GM21576 (cell line): Measurements from ENCODE around the gene FGD3.
"Not testable (repeated sequence)": the region's sequence is repeated elsewhere in the genome, so short reads cannot be mapped to it uniquely, and the experiment has no call there.

Source experiments
- ATAC-seq: cut with Tn5 transposase; IDR thresholded peaks from one replicate; pipeline ENCODE4 v1.9.1; 2021; ENCODE audit warnings: mild to moderate bottlenecking, moderate library complexity; ENCODE audit not compliant: unreplicated experiment

The FGD3 gene

DNA sequence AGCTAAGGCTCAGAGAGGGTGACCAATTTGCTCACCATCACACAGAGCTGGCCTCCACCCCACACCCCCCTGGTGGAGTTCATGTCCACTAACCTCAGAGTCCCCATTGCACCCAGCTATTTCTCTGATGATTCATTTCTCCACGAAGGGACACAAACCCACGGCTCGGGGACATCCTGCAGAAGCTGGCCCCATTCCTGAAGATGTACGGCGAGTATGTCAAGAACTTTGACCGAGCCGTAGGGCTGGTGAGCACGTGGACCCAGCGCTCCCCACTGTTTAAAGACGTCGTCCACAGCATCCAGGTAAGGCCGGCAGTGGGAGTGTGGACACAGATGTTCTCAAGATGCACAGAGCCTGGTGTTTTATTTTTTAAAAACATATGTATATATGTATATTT lies 58.6 kb downstream of the FGD3 start:
- ATAC-seq, result no peak

DNA sequence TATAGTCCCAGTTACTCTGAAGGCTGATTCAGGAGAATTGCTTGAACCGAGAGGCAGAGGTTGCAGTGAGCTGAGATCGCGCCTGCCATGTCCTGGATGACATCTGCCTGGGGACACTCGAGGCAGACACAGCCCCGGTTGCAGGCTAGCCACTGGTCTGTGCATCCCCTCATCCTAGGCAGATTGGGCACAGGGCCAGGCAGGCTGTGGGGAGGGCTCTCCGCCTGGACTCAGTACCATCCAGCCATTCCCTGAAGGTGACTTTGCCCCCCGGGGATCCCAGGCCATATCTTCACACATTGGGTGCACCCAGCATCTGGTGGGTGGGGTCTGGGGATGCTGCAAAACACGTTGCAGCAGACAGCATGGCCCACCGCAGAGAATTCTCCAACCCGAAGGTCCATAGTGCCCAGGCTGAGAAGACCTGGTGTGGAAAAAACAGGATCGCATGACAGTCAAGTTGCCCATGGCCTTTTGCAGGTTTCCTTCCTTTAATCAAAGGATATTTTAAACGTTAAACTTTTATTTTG lies 60.3 kb downstream of the FGD3 start:
- ATAC-seq, result no peak

DNA sequence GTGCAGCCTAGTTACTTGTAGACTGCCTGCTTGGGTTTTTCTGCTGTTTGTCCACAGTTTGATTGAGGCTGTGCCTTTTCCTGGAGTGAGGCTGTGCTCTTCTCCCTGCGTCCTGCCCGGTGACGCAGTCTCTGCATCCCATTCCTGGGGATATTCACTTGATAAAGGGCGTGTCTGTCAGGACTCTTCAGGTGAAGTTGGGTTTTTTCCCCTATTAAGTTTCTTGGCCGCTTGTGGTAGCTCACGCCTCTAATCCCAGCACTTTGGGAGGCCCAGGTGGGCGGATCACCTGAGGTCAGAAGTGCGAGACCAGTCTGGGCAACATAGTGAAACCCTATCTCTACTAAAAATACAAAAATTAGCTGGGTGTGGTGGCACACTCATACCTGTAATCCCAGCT lies 61.1 kb downstream of the FGD3 start:
- no peak for ATAC-seq

DNA sequence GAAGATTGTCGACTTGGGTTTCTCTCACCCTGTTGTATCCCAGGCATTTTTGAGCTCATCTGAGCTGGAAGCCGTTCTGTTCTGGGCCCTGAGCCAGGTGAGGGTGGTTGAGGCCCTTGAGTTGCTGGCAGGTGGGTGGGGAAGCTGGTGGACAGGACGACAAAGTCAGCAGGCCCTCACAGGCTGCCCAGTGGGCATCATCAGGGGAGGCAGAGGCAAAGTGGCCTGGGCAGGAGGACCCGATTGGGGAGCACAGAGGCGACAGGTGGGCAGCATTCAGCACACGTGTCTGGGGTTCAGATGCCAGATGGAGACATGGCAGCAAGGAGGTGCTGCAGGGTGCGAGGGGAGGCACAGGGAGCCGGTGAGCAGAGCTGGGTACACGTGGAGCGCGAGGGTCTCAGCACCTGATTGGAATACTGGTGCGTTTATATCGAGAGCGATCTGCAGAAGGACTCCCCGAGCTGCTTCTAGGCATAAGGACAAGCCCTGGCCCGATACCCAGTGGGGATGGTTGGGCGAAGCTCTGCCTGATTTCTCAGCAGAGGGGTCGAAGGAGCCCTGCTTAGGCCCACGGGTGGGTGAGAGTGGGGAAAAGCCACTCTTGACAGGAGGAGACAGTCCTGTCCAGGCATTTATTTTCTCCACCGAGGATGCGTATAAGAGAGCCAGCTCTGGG lies 62.2 kb downstream of the FGD3 start:
- no peak for ATAC-seq

DNA sequence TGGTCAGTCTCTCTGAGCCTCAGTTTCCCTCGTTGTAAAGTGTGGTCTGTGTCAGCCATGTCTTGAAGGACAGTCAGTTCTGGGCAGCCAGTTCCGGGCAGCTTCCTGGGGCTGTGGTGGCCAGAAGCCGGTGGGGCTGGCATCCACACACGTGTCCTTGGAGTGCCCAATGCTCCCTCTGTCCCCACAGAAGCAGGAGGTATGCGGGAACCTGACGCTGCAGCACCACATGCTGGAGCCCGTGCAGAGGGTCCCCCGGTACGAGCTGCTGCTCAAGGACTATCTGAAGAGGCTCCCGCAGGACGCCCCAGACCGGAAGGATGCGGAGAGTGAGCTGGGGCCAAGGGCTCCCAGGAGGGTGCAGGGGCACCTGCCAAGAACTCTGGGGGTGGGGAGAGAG lies 62.7 kb downstream of the FGD3 start:
- ATAC-seq, result no peak

DNA sequence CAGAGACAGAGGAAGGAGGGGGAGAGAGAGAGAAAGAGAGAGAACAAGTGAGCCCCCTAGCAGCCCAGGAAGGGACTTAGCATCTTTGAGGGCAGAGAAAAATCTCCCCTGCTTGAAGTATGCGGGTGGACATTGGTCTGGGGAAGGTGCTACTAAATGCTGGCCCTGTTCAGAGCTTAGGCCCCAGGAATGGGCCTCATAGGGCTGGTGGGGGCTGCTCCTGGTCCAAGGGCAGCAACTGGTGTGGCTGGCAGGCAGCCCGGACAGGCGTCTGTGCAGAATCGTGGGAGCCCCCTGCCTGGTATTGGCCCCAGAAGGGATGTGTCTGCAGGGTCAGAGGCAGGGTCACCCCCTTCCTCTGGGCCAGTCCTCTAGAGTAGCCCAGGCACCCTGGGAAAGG lies 63.4 kb downstream of the FGD3 start:
- ATAC-seq, result no peak

DNA sequence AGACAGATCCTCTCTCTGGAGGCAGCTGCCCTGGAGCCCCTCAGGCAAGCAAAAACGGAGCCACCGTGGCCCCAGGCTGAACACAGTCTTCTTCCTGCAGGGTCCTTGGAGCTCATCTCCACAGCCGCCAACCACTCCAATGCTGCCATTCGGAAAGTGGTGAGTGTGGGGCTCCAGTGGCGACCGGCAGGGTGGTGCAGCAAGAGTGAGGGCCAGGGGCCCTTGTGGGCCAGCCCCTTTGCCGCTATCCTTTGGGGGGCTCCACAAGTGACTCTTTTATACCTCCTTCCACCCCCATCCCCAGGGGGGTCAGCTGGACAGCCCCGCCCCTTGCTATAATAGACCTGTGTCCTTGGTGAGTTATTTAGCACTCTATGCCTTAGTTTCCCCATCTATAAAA lies 63.8 kb downstream of the FGD3 start:
- ATAC-seq, result no peak

DNA sequence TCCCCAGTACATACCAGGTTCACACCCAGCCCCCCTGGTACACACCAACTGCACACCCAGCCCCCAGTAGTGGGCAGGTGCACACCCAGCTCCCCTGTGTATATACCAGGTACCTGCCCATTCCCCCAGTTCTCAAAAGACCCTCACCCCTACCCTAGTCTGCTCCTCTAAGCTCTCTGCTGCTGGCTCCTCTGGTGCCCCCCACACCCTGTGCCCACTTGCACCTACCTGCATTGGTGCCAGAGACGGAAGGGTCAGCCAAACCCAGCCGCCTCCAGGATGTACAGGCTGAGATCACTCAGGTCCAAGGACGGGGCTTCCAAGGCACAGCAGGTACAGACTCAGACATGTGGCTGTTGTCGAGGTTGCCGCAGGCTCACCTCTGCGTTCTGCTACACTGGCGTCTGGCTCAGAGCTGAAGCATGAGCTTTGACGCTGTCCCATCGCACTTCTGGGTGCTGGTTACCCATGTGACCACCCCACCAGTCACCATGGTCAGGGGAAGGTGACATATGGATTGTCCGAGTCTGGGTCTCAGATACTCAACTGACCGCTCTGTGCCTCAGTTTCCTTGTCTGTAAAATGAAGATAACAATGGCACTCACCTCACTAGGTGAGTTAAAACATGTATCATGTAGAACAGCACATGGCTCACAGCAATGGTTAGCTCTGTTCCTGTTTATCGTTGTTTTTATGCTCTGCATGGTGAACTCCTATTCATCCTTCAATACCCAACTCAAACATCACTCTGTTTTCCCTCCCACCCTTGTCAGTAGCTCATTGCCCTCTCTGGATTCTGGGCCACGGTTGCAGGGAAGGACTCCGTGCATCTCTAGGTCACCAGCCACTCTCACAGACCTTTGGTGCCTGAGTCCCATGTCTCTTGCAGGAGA lies 65.9 kb downstream of the FGD3 start:
- no peak for ATAC-seq

DNA sequence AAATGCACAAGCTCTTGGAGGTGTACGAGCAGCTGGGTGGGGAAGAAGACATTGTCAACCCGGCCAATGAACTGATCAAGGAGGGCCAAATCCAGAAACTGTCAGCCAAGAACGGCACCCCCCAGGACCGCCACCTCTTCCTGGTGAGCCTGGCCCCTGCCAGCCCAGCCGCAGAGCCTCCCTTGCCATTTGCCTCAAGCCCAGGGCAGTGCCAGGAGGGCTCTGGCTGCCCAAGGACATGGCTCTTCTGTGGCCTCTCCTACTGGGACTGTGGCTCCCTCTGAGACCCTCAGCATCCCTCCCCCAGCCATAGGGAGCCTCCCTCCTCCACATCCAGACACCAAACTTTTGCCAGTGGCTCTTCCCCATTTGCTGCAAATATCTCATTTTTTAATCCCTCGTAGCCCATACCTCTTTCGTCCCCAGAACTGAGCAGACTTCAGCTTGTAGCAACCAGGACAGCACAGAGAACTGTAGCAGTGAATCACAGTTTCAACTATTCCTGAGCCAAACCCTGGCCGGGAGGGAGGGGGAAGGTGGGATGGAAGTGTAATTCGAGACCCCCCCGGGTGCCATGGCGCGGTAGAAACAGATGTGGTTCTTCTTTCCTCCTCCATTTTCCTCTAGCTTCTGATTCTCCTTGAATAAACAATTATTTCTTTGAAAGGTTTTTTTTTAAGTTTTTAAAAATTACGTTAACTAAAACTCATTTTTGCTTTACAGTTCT lies 66.7 kb downstream of the FGD3 start:
- no peak for ATAC-seq

DNA sequence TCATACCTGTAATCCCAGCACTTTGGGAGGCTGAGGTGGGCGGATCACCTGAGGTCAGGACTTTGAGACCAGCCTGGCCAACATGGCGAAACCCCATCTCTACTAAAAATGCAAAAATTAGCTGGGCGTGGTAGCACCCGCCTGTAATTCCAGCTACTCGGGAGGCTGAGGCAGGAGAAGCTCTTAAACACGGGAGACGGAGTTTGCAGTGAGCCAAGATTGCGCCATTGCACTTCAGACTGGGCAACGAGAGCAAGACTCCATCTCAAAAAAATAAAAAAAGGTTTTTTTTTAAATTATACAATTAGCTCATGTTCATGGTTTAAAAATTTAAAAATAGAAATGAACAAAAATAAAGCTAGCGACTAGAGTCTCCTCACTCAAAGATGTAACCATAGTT lies 67.9 kb downstream of the FGD3 start:
- not testable (repeated sequence) for ATAC-seq

DNA sequence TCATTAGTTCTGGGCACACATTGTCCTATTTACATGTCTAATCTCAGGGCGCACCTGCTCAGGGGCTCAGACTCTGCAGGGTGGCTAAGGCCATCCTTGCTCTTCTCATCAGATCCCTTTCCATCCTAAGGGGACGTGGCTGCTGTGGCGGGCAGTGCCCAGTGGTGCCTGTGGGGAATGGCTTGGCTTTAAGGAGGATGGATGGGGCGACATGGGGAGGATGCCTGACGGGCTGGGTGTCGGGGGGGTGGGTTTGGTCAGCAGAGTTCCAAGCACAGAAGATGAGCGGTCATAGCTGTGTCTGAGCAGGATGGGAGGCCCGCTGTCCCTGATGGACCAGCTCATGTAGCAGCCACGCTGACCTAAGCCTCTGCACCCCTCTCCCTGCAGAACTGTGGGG lies 70.3 kb downstream of the FGD3 start:
- ATAC-seq, result no peak

DNA sequence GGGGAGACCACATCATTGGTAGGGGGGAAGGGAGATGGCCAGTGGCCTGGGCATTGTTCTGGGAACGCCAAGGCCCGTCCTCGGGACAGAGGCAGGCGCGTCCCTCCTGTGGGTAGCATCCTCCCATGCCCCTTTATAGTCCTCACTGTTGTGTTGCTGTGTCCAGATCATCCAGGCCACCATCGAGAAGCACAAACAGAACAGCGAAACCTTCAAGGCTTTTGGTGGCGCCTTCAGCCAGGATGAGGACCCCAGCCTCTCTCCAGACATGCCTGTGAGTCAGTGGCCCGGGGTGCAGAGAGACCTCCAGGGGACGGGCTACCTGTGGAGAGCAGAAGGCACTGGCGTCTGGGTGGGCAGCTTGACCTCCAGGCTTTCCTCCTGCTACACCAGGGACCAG lies 72.8 kb downstream of the FGD3 start:
- no peak for ATAC-seq

DNA sequence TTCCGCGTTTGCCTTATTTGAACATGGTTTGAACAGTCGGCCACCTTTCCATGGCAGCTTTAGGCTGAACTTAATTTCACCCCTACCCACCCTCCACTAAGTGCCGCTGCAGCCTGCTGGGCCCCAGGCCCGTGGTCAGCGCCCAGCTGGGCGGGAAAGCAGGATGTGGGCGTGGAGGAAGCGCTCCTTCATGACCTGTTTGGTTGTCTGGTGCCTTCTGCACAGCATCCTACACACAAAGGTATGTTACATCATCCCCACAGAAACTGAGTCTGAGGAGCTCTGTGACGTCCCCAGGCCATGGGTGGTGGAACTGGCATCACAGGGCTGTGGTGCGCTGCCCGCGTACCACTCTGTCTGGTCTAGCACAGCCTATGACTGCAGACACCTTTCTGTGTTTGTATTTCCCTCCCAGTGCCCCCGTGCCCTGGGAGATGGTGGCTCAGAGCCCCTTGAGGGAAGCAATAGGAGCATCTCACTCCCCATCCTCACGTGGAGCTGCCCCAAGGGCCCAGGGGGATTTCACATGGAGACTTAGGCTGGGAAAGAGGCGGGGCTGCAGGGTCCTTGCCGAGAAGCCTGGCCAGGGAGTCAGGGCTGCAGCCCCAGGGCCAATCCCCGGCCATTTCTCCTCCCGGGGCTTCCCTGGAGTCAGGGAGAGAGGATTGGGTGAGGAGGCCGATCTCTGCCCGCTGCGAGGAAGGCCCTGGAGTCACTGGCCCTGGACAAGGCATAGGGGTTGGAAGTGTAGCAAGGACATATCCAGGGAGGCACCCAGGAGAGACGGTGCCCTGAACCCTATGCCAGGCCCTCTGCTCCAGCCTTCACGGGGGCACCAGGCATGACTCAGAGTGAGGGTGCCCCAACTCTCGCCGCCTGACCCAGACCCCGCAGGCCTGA lies 73.7 kb downstream of the FGD3 start:
- no peak for ATAC-seq

DNA sequence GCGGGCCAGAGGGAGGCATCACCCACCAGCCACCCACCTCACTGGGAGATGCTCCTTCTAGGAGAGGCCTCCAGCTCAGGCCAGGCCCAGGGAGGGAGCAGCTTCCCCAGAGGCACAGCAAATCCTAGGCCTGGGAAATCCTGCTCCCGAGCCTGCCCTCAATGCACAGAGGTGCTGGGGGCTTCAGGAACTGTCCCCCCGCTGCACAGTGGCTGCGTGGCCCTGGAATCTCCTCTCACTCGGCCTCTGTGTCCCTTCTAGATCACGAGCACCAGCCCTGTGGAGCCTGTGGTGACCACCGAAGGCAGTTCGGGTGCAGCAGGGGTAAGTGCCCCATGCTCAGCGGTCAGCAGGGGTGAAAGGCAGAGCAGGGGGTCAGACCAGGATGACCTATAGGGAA lies 74.7 kb downstream of the FGD3 start:
- ATAC-seq, result no peak

DNA sequence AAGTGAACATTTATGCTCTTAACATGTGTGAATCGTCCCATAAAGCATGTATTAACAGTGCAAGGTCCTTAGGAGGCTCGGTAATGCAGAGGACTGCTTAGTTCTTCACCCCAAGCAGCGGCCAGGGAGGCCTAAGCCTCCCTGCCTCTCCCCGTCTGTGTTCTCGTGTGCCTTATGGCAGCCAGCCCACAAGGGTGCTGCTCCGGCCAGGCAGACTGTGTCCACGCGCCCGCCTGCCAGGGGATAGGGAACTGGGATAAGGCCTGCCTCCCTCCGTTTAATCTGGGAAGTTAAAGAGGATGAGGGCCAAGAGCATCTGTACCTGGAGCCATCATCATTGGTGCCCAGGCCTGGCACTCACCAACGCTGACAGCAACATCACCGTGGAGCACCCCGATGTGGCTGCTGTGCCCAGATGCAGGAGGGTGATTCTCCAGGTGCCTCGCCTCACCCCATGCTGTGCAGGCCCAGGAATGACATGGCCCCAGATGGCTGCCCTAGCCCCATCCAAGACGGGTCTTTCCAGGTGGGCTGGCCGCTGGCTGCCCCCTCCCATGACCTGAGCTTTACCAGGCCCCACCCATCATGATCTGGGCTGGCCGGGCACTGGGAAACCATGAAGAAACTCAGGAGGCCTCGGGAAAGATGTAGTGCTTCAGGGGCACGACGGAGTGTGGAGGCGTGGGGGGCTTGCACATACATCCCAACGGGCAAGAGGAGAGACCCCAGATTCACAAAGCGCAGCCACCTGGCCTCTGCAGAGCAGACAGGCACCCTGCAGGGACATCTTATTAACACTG lies 75.6 kb downstream of the FGD3 start:
- no peak for ATAC-seq

DNA sequence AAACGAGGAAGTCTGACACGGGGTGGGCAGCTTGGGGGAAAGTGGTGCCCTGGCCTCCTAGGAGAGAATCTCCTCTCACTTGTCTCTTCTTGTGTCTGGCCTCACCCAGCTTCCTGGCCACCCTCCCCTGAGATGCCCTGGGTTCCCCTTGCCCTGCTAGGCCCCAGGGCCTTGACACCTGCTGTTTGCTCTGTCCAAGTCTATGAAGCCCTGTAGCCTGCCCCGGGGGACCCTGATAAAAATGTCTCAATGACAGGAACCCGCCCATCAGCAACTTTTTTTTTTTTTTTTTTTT lies 76.1 kb downstream of the FGD3 start:
- ATAC-seq, result no peak

DNA sequence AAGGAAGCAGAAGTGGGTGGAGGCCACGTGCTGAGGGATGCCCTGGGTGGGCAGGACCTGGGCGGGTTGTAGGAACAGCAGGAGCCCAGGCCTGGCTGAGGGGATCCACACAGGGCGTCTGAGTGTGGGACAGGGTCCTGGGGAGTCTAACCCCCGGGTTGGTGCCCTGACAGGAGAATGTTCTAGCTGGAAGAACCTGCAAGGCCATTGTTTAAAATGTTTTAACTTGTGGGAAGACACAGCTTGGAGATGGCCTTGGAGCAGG lies 77.3 kb downstream of the FGD3 start:
- ATAC-seq, result no peak

DNA sequence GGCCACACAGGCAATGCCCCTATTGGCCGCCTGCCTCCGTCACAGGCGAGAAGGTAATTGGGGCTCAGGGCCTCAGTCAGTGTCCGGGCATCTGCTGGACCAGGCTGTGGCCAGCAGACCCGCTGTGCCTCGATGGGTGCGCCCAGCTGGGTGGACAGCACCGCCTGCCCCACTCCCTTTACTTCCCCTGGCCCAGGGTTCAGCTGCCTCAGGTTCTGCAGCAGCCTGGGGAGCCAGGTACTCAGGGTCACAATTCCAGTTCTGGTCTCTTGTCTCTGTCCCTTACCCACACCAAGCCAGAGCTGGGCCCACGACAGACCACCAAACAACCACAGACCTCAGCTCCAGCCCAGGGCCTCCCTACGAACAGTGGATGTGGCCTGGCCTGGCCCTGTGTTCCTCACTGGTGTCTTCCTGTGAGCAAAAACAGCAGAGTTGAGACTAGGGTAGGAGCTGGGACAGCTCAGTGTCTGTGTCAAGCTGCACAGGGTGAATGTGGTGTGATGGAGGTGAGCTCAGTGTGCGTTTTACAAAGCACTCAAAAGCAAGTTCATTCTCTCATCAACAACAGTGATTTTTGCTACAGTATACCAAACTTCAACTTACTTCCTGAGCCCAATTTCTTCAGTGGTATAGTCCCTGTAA lies 77.8 kb downstream of the FGD3 start:
- ATAC-seq, result no peak

DNA sequence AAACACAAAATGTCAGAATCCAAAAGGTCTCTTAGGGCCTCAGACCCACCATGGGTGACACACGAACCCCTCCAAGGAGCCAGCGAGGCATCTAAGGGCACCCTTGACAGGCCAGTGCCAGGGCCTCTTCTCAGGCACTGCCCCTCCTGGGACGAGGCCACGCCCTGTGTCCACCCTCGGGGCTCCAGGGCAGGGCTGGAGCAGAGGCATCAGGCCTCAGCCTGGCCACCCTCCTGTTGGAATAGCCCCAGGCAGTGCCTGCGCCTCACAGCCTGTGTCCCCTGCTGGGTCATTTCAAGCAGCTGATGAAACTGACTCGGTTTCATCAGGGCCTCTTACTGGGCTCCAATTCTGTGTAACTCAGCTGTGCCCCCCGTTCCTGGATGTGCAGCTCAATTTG lies 78.4 kb downstream of the FGD3 start:
- no peak for ATAC-seq

DNA sequence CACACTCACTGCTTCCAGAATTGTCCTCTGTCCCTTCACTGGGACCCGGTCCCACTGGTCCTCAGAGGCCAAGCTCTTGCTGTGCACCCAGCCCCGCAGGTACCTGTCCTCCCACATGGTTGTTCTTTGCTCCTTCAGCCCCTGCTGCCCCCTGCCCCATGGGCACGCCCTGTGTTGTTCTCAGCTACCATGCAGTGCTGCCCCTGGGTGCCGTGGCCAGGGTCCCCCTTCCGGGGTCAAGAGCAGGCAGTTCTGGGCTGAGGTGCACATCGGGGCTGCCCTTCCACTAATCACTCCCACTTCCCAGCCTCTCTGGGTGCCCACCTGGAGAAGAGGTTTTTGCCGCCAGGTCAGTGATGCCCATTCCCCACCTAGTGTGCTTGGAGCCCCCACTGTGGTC lies 79.3 kb downstream of the FGD3 start:
- ATAC-seq, result no peak
